T-helper 1 cell treated with Interleukin-12 subunit alpha and Interleukin-12 subunit beta and Interleukin-4 antibody, amounts not matched to agents 30 μg/mL and 1 μg/mL, for 36 hours (primary cell): ENCODE data around the gene PIGS.
"Not testable (repeated sequence)": the region's sequence is repeated elsewhere in the genome, so short reads cannot be mapped to it uniquely, and the experiment has no call there.

Experiments used
- H3K27ac Mint-ChIP-seq: one replicate; pipeline ENCODE4 v1.8.0; 2021; ENCODE audit warnings: mild to moderate bottlenecking, mixed read lengths
- H3K27me3 Mint-ChIP-seq: one replicate; pipeline ENCODE4 v1.8.0; 2021; ENCODE audit warnings: low read depth, mixed read lengths
- H3K36me3 Mint-ChIP-seq: one replicate; pipeline ENCODE4 v1.8.0; 2021; ENCODE audit warnings: low read depth, mixed read lengths
- H3K4me1 Mint-ChIP-seq: one replicate; pipeline ENCODE4 v1.8.0; 2021; ENCODE audit warnings: low read depth, mixed read lengths
- H3K4me3 Mint-ChIP-seq: one replicate; pipeline ENCODE4 v1.8.0; 2021; ENCODE audit warnings: mild to moderate bottlenecking, moderate library complexity, mixed read lengths
- H3K9me3 Mint-ChIP-seq: one replicate; pipeline ENCODE4 v1.8.0; 2021; ENCODE audit warnings: mixed read lengths

PIGS gene

DNA sequence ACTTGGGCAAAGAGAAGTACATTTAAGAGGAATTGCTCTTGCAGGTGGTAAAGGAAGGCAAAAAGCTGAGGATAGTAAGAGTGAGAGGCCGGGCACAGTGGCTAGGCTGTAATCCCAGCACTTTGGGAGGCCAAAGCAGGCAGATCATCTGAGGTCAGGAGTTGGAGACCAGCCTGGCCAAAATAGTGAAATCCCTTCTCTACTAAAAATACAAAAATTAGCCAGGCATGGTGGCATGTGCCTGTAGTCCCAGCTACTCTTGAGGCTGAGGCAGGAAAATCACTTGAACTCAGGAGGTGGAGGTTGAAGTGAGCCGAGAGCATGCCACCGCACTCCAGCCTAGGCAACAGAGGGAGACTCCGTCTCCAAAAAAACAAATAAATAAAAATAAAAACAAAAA, 49.0 kb downstream of the PIGS start:
- not testable (repeated sequence) for H3K27me3 Mint-ChIP-seq, H3K27ac Mint-ChIP-seq, H3K36me3 Mint-ChIP-seq, H3K9me3 Mint-ChIP-seq, H3K4me1 Mint-ChIP-seq, H3K4me3 Mint-ChIP-seq

DNA sequence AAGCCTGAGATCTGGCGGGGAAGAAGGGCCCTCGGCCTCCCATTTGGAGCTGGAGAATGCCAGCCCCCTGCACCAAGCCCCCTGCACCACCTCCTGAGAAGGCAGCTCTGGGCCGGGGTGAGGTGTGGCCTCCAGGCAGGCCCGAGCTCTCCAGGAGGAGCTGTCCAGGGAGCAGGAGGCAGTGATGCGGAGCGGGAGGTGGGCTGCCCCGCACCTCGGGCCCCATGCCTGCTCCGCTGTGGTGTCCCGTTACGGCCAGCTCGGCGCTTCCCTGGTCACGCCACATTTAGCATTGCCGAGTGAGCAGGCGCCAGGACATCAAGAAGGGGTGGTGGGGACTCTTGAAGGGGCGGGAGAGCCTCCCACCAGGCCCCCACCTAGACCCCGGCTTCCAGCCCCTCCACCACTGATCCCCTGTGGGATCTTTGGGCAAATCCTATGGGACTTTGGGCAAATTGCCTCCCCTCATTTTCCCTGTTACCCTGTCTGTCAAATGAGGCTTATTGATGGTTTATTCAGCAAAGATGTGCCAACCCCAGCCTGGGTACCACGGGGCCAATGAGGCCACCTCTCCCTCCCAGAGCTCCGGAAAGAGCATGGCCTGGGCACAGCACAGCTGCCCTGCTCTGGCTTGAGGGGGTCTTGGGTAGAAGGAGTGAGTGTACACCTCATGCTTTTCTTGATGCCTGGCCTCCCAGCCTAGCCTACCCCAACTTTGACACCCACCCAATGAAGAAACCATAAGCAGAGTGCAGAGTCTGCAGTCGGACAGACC, 49.8 kb downstream of the PIGS start:
- no peak overlapping the region for H3K27ac Mint-ChIP-seq
- no peaks in the 10 kb centered on the region for H3K36me3 Mint-ChIP-seq
- peaks cover 4% of the 10 kb centered on the region for H3K27me3 Mint-ChIP-seq
- no peaks in the 10 kb centered on the region for H3K4me1 Mint-ChIP-seq
- H3K4me3 Mint-ChIP-seq = no peak overlapping the region
- H3K9me3 Mint-ChIP-seq = peaks cover under 1% of the 10 kb centered on the region

DNA sequence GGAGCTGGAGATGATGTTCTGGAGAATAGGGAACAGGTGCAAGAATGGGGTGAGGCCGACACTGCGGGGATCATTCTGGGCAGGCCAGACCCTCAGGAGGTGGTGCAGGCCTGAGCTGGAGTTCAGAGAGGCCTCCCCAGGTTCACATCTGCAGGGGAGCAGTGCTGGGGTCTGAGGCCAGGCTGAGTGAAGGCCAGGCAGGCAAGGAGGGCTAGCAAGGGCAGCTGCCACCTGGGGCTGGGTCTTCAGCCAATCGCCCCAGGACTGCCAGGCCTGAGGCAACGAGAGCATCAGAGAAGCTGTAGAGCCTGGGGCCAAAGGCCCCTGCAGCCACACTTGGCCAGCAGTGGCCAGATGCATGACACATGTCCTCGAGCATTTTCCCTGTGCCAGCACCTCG, 50.6 kb downstream of the PIGS start:
- Mint-ChIP-seq H3K36me3 (no peaks in the 10 kb centered on the region), H3K4me3 (no peak overlapping the region), H3K9me3 (peaks cover 7% of the 10 kb centered on the region), H3K27me3 (peaks cover 4% of the 10 kb centered on the region), H3K27ac (no peak overlapping the region), H3K4me1 (no peaks in the 10 kb centered on the region)

DNA sequence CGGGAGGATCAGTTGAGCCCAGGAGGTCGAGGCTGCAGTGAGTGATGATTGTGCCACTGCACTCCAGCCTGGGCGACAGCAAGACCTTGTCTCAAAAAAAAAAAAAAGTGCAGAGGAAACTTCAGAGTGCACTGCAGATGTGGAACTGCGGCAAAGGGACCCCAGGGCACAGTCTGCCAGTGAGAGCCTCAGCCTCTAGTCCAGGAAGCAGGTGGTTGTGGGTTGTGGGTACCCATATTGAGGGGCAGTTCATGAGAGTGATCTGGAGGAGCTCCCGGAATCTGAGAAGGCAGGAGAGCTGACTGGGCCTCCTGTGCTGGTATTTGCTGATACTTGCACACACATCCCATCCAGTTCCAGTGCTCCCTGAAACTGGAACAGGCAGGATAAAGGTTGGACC, 52.1 kb downstream of the PIGS start:
- peaks cover 4% of the 10 kb centered on the region for H3K27me3 Mint-ChIP-seq
- H3K4me1 Mint-ChIP-seq = no peaks in the 10 kb centered on the region
- H3K9me3 Mint-ChIP-seq = peaks cover 7% of the 10 kb centered on the region
- no peak overlapping the region for H3K27ac Mint-ChIP-seq
- H3K36me3 Mint-ChIP-seq = no peaks in the 10 kb centered on the region
- no peak overlapping the region for H3K4me3 Mint-ChIP-seq

DNA sequence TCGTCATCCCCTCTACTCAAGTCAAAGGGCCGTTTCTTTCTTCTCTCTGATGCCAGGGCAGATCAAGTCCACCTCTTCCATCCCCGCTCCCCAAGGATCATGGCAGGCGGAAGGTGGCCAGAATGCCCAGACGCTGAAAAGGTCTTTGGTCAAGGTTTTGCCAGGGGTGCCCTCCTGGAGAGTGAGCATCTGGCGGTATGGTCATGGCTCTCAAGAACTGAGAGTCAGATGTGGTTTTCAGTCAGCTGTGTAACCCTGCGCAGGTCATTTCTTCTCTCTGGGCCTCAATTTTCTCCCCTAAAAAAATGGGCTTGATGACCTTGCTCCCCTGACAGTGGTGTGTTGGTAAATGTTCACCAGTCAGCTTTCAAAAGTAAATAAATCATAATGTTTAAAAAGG, 52.7 kb downstream of the PIGS start:
- no peak overlapping the region for H3K27ac Mint-ChIP-seq
- H3K4me3 Mint-ChIP-seq = no peak overlapping the region
- peaks cover 8% of the 10 kb centered on the region for H3K27me3 Mint-ChIP-seq
- no peaks in the 10 kb centered on the region for H3K36me3 Mint-ChIP-seq
- H3K4me1 Mint-ChIP-seq = no peaks in the 10 kb centered on the region
- peaks cover 7% of the 10 kb centered on the region for H3K9me3 Mint-ChIP-seq

DNA sequence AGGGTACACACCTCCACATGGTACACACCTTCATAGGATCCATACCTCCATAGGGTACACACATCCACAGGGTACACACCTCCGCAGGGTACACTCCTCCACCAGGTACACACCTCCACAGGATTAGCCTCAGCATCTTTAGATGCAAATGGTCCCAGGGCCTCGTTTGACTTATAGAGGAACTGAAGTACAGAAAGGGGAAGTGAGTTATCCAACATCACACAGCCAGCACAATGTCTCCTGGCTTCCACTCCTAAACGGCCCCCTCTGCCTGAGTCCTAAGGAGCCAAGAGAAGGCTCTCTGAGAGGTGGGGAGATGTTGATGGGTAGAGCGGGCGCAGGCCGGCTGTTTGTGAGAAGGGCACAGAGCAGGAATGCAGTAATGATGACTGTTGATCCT, 53.2 kb downstream of the PIGS start:
- H3K36me3 Mint-ChIP-seq = no peaks in the 10 kb centered on the region
- peaks cover 7% of the 10 kb centered on the region for H3K9me3 Mint-ChIP-seq
- H3K4me1 Mint-ChIP-seq = no peaks in the 10 kb centered on the region
- no peak overlapping the region for H3K4me3 Mint-ChIP-seq
- H3K27me3 Mint-ChIP-seq = peaks cover 9% of the 10 kb centered on the region
- H3K27ac Mint-ChIP-seq = no peak overlapping the region

DNA sequence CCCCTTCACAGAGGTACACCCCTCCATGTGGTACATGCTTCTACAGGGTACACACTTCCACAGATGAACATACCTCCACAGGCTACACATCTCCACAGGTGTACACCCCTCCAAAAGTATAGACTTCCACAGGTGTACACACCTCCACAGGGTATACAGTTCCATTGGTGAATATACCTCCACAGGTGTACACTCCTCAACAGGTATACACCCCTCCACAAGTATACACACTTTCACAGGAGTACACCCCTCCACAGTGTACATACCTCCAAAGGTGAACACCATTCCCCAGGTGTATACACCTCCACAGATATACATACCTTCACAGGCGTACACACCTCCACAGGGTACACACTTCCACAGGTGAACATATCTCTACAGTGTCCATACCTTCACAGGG, 55.8 kb downstream of the PIGS start:
- Mint-ChIP-seq H3K27ac (no peak overlapping the region), H3K4me1 (no peaks in the 10 kb centered on the region), H3K4me3 (no peak overlapping the region), H3K9me3 (peaks cover 7% of the 10 kb centered on the region), H3K27me3 (peaks cover 16% of the 10 kb centered on the region), H3K36me3 (no peaks in the 10 kb centered on the region)

DNA sequence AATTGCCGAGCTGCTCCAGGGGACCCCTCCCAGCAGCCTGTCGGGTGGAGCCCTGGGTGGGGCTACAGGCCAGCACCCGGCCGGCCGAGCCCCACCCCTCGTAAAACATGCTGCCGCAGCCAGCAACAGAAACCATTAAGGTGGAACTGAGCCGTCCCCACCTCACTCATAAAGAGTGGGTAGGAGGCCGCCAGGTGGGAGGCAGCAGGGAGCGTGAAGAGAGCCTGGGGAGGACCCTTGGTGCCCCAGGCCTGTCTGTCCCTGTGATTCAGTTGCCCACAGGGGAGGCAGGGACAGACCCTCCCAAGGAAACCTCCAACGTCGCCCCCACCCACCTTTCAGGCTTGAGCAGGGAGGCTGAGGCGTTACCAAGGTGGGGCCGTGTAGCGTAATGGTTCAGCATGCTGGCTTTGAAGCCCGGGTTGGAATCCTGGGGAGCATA, 56.7 kb downstream of the PIGS start:
- no peak overlapping the region for H3K4me3 Mint-ChIP-seq
- H3K27me3 Mint-ChIP-seq = peaks cover 20% of the 10 kb centered on the region
- no peaks in the 10 kb centered on the region for H3K4me1 Mint-ChIP-seq
- H3K9me3 Mint-ChIP-seq = peaks cover 7% of the 10 kb centered on the region
- H3K27ac Mint-ChIP-seq = no peak overlapping the region
- no peaks in the 10 kb centered on the region for H3K36me3 Mint-ChIP-seq

DNA sequence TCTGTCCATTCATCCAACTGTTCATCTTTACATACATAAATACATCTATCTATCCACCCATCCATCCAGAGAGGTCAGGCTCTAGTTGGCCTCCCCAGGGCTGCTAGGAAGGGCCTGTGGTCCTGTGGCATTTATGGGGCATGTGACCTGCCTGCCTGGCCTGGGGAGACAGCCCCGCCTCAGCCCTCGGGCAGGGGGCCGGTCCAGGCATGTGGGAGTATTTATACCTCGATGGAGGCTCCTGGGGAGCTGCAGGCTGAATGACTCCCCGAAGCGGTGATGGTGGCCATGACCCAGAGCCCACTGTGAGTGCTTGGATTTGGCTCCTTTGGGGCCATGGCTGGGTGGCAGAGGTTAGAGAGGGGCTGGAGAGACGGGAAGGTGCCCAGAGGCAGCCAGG, 57.8 kb downstream of the PIGS start:
- peaks cover 22% of the 10 kb centered on the region for H3K27me3 Mint-ChIP-seq
- H3K4me1 Mint-ChIP-seq = no peaks in the 10 kb centered on the region
- H3K4me3 Mint-ChIP-seq = no peak overlapping the region
- no peak overlapping the region for H3K27ac Mint-ChIP-seq
- H3K36me3 Mint-ChIP-seq = no peaks in the 10 kb centered on the region
- peaks cover 7% of the 10 kb centered on the region for H3K9me3 Mint-ChIP-seq

DNA sequence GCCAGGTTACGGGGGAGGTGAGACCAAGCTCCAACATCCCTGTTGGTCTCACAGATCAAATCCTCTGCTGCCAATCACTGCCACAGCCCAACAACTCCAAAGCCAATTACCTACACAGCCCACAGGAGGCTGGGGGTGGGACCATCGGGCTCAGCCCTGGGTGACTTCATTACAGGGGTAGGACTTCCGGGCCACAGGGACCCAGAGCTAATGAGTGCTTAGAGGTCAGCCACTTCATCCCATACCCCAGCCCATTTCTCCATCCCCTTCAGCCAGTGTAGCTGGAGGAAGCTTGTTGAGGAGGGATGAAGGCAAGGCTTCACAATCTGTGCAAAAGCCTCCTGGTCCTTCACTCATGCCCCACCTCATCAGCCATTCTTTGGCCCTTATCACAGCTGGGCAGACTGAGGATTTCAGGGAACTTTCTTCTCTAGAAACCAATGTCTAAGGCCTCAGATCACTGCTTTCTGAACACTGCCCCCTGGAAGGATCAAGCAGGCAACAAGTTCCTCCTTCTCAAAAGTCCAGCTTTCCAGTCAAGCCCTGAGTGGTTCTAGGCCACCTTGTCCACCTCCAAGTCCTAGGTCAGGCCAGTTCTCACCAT, 59.4 kb downstream of the PIGS start:
- H3K4me3 Mint-ChIP-seq = no peak overlapping the region
- no peak overlapping the region for H3K27ac Mint-ChIP-seq
- no peaks in the 10 kb centered on the region for H3K4me1 Mint-ChIP-seq
- no peaks in the 10 kb centered on the region for H3K36me3 Mint-ChIP-seq
- H3K9me3 Mint-ChIP-seq = peaks cover 7% of the 10 kb centered on the region
- H3K27me3 Mint-ChIP-seq = peaks cover 22% of the 10 kb centered on the region

DNA sequence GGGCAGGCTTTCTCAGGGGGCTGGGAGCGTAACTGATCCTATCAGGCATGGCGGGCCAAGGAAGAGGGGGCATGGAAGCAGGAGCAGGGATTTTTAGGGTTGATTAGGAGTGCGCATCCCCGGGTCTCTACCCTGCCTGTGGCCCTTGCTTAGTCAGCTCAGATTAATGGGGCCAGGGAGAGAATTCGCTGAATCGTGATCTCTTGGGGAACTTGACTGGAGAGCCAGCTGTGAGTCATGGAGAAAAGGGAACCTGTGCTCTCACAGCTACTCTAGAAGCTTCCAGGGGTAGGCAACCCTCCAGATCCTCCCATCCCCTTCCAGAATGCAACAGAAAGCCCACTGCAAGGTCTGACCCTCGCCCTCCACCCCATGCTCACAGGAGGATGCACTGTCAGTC, 61.5 kb downstream of the PIGS start:
- Mint-ChIP-seq H3K4me3 (no peak overlapping the region), H3K4me1 (no peaks in the 10 kb centered on the region), H3K9me3 (no peaks in the 10 kb centered on the region)

DNA sequence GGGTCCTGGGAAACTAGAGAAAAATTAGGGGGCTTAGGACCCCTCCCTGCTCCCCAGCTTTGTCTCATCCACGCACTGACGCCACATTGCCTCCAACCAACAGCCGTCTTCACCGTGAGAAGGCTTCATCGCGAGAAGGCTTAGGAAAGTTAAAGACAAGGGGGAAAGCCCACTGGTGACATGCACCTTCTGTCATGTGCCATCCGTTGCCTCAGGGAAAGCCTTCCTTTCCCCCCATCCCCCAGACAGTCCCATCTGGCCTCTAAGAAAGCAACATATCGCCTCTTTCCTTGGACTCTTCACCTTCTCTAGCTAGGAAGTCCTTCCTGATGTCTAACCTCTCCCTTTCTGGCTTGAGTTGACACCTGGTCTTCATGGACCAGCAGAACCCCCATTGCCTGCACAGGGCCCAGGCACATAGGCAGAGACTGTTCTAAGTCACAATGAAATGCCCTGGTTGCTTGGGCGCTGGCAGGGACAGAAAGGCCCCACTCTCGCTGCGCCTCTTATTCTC, 63.1 kb downstream of the PIGS start:
- Mint-ChIP-seq H3K36me3 (no peaks in the 10 kb centered on the region), H3K9me3 (no peaks in the 10 kb centered on the region), H3K27ac (no peak overlapping the region), H3K27me3 (peaks cover 20% of the 10 kb centered on the region), H3K4me3 (no peak overlapping the region), H3K4me1 (no peaks in the 10 kb centered on the region)

More for the DNA sequence above, 61.5 kb downstream of the PIGS start:
- H3K27me3 Mint-ChIP-seq = peaks cover 22% of the 10 kb centered on the region
- no peaks in the 10 kb centered on the region for H3K36me3 Mint-ChIP-seq
- no peak overlapping the region for H3K27ac Mint-ChIP-seq

DNA sequence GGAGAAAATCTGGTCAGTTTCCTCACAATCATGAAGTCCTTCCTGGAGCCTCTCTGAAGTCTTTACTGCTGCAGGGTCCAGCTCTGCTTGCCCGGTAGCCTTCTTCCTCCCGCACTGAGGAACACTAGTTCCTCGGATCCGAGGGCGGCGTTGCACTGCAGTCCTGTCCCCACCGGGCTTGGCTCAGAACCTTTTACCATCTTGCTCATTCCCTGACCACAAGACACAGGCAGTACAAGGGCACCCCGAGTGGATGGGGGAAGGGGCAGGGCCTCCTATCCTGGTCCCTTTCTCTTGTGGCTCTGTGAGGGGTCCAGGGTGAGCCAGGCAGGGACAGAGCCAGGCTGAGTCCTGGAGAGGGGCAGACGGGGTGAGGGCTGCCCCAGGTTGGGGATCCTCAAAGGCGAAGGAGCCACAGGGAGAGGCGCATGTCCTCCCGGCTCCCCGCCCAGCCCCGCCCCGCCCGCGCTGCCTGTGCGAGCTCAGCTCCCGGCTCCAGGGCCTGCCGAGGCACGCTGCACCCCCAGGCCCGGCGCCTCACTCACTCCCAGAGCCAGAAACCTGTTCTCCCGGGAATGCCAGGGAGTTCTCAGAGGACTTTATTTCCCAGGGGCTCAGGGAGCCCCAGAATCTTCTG, 63.6 kb downstream of the PIGS start:
- Mint-ChIP-seq H3K27ac (no peak overlapping the region), H3K9me3 (no peaks in the 10 kb centered on the region), H3K4me3 (no peak overlapping the region), H3K27me3 (peaks cover 15% of the 10 kb centered on the region), H3K4me1 (no peaks in the 10 kb centered on the region), H3K36me3 (no peaks in the 10 kb centered on the region)

DNA sequence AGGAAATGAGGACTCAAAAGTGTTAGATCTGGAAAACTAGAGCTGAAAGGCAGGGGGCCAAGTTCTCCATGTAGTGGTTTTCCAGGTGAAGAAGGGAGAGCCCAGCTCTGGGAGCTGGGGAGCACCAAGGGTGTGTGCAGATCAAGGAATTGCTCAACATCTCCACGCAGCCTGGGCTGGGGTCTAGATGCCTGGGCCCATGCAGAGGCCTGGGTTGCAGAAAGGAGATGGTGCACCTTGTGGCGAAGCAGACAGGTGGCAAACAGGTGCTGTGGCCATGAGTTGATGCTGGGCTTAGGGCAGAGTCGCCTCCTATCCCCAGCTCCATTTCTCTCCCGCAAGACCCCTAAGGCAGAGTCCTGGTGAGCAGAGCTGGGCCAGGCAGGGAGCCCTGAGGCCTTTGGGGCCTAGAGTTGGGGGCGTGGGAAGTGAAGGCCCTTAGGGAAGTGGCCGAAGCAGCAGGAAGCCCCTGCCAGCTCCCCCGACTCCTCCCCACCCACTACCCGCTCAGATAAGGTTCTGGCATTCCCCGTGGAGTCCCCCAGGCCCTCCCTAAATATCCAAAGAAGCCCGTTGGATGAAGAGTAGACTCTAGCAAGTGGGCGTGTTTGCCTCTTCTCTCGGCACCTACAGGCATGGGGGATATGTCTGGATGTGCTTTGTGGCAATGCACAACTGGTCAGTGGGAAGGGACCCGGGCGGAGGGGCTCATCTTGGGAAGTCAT, 64.4 kb downstream of the PIGS start:
- Mint-ChIP-seq H3K4me1 (no peaks in the 10 kb centered on the region), H3K9me3 (no peaks in the 10 kb centered on the region), H3K4me3 (no peak overlapping the region), H3K36me3 (no peaks in the 10 kb centered on the region), H3K27ac (no peak overlapping the region), H3K27me3 (peaks cover 13% of the 10 kb centered on the region)
